Stimulated activated naive B cell treated with anti-CD40 and anti-IgM and Interleukin-4, amounts not matched to agents 10 μg/mL and 1 μg/mL and 100 μg/mL, for 72 hours (primary cell): ENCODE results near the gene PEPD.

Experiments
- ATAC-seq, 2 donors: fragments of 150-1000 bp; cut with Tn5 transposase; replicated peaks; 2 replicates each; pipeline ENCODE4 v1.10.0; 2021; ENCODE audit warnings: moderate library complexity in 1 of 2
- DNase-seq: peaks from one replicate; pipeline ENCODE4 v3.0.0; 2021
- H3K27ac Mint-ChIP-seq: one replicate; pipeline ENCODE4 v1.8.0; 2022; ENCODE audit warnings: mild to moderate bottlenecking, mixed read lengths
- H3K27me3 Mint-ChIP-seq, 2 donors: one replicate each; pipeline ENCODE4 v1.8.0; 2022; ENCODE audit warnings: mixed read lengths in 2 of 2
- H3K36me3 Mint-ChIP-seq, 2 donors: one replicate each; pipeline ENCODE4 v1.8.0; 2022; ENCODE audit warnings: mixed read lengths in 2 of 2, mild to moderate bottlenecking in 1 of 2
- H3K4me1 Mint-ChIP-seq, 2 donors: one replicate each; pipeline ENCODE4 v1.8.0; 2022; ENCODE audit warnings: mixed read lengths in 2 of 2, mild to moderate bottlenecking in 1 of 2
- H3K4me3 Mint-ChIP-seq, 2 donors: one replicate each; pipeline ENCODE4 v1.8.0; 2022; ENCODE audit warnings: mild to moderate bottlenecking in 2 of 2, mixed read lengths in 2 of 2, moderate library complexity in 1 of 2
- H3K9me3 Mint-ChIP-seq, 2 donors: one replicate each; pipeline ENCODE4 v1.8.0; 2022; ENCODE audit warnings: mixed read lengths in 2 of 2, mild to moderate bottlenecking in 1 of 2

Gene PEPD

GRCh38 chr19:33437393-33437820, 84.2 kb downstream of the PEPD start:
- peaks cover 5 to 11% of the 10 kb centered on the region in 2 donors for H3K36me3 Mint-ChIP-seq
- no peak overlapping the region for H3K4me3 Mint-ChIP-seq
- no peaks in the 10 kb centered on the region for H3K27me3 Mint-ChIP-seq
- ATAC-seq (no peak), DNase-seq (no peak)
- no peaks in the 10 kb centered on the region for H3K9me3 Mint-ChIP-seq
- H3K27ac Mint-ChIP-seq: no peak overlapping the region
- no peaks in the 10 kb centered on the region for H3K4me1 Mint-ChIP-seq

DNA sequence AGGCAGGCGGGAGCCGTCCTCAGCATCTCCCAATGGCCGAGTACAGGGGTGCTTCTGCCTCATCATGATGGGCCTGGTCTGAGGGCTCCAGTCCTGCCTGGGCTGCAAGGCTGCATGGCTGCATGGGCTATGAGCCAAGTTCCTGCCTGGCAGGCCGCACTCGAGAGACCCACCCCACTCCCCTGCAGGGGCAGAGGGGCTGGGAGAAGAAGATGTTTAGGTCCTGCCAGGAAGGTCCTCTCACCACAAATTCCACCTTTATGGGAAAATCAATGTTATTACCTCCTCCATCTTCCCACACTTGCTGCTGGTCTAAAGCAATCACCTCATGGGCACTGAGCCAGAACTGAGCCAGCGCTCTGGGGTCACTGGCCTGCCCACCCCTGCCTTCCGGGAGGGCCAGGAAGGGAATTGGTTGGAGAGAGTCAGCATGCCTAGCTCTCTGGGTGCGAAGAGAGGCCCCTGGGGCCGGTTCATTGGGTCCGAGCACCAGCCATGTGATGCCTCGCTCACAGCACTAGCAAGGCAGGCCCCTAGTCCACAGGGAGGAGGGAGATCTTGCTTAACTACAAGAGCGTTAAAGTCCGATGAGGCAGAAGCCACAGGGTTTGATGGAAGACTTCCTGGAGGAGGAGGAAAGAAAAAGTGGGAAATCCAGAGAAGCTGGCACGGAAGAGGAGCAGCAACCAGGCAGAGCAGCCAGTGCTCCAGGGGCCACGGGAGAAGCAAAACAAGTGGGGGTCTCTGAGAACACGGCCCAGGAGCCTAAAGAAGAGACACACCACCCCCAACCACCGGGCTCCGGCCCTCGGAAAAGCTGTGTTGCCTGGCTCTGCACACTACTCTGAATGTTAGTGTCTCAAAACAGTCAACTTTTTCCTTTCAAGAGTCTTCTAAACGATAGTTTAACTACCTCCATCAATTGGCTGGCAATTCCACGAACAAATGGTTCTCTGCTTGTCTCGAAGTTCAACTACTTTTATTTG, 84.9 kb downstream of the PEPD start:
- DNase-seq: no peak
- Mint-ChIP-seq H3K27me3 (no peaks in the 10 kb centered on the region), H3K4me1 (no peaks in the 10 kb centered on the region), H3K9me3 (no peaks in the 10 kb centered on the region), H3K36me3 (peaks cover 4 to 10% of the 10 kb centered on the region in 2 donors), H3K4me3 (no peak overlapping the region), H3K27ac (no peak overlapping the region)
- ATAC-seq: no peak

- Mint-ChIP-seq H3K36me3 (peaks cover 2 to 7% of the 10 kb centered on the region in 2 donors), H3K27ac (no peak overlapping the region), H3K4me1 (peaks cover under 1 to 1% of the 10 kb centered on the region in 2 donors), H3K4me3 (no peak overlapping the region), H3K27me3 (peaks cover 1% of the 10 kb centered on the region in 2 donors), H3K9me3 (no peaks in the 10 kb centered on the region)
- ATAC-seq: no peak
- no peak for DNase-seq
These were observed 85.8 kb downstream of the PEPD start for GRCh38 chr19:33435706-33436359.

DNA sequence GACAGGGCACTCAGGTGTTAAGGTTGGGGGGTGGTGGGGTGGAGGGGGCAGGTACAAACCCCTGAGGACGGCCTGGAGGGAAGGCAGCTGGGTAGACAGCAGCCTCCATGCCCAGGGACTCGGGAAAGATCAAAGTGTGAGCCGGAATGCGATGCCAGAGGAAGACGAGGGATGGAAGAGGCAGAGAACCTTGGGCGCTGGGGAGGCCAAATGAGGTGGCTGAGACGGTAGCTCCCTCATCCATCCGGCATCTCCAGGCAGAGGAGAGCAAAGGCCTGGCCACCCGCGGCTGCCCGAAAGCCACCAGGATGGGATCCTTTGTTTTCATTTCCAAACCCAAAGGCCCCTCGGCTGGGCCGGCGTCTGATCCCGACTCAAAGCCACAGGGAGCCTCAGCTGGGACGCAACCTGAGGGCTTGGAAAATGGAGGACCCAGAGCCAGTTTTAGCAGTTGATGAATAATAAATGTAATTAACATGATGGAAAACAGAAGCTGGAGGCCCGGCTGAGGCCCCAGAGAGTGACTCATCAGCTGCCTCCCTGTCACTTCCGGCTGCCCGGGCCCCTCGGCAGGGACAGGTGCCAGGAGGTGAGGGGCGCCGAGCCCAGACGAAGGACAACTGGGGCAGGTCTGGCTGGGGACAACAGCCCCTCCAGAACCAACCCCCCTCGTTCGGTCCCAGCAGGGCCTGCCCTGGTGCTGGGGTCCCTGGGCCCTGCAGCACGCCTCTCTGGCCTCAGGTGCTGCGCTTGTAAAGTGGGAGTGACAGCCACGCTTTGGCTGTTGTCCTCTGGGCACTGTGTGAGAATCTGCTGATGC, 86.5 kb downstream of the PEPD start:
- H3K4me1 Mint-ChIP-seq: peaks cover 4 to 6% of the 10 kb centered on the region in 2 donors
- no peak for ATAC-seq
- no peaks in the 10 kb centered on the region for H3K9me3 Mint-ChIP-seq
- no peak overlapping the region for H3K4me3 Mint-ChIP-seq
- H3K36me3 Mint-ChIP-seq: peaks cover 2 to 7% of the 10 kb centered on the region in 2 donors
- H3K27me3 Mint-ChIP-seq: peaks cover 4% of the 10 kb centered on the region in 2 donors
- H3K27ac Mint-ChIP-seq: no peak overlapping the region
- DNase-seq: no peak

DNA sequence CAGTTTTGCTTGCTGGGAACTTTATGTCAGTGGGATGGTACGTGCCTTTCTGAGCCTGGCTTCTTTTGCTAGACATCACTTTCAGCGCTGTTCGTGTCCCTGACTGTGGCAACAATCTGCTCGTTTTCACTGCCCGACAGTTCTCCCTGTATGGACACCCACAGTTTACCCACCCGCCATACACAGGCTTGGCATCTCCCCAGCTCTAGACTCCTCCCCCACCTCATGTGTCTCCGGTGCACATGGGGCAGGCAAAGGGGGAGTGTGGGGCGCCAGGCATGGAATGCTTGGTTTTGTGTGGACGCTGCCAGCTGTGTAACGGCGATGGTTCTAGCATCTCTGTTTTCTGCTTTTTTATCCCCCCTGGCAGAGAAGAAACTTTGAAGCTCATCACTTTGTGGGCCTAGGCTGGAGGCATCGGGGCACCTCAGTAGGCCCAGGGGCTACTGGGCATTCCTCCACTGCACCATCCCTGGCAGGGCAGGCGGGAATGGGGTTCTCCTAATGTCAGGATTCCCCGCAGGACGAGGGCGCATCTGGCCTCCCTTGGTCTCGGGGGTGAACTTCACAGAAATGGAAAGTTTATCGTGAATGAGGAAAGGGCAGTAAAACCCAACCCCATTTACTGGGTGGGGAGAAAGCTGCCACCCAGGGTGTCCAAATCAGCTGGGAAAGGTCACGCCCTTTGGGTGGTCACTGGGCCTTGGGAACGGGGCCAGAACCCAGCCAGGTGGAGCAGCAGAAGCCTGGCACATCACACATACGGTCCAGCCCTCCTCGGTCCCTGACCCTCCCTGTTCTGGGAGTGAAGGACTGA, 87.3 kb downstream of the PEPD start:
- Mint-ChIP-seq H3K9me3 (no peaks in the 10 kb centered on the region), H3K27me3 (peaks cover 4% of the 10 kb centered on the region in 2 donors)
- DNase-seq: no peak

GRCh38 chr19:33432446-33433170, 89.0 kb downstream of the PEPD start:
- DNase-seq (no peak), ATAC-seq (no peak)
- Mint-ChIP-seq H3K27me3 (peaks cover 4% of the 10 kb centered on the region in 2 donors), H3K4me3 (no peak overlapping the region), H3K36me3 (peaks cover 0 to 7% of the 10 kb centered on the region in 2 donors), H3K4me1 (peaks cover 4 to 6% of the 10 kb centered on the region in 2 donors), H3K9me3 (no peaks in the 10 kb centered on the region), H3K27ac (no peak overlapping the region)

More for the DNA sequence above, 87.3 kb downstream of the PEPD start:
- H3K4me3 Mint-ChIP-seq: no peak overlapping the region
- peaks cover 4 to 6% of the 10 kb centered on the region in 2 donors for H3K4me1 Mint-ChIP-seq
- H3K36me3 Mint-ChIP-seq: peaks cover 2 to 7% of the 10 kb centered on the region in 2 donors
- ATAC-seq: no peak
- peak overlapping the region; percentile 68 for H3K27ac Mint-ChIP-seq

GRCh38 chr19:33432015-33432414, 89.6 kb downstream of the PEPD start:
- DNase-seq: no peak
- Mint-ChIP-seq H3K4me1 (peaks cover 4 to 6% of the 10 kb centered on the region in 2 donors), H3K27ac (no peak overlapping the region)

DNA sequence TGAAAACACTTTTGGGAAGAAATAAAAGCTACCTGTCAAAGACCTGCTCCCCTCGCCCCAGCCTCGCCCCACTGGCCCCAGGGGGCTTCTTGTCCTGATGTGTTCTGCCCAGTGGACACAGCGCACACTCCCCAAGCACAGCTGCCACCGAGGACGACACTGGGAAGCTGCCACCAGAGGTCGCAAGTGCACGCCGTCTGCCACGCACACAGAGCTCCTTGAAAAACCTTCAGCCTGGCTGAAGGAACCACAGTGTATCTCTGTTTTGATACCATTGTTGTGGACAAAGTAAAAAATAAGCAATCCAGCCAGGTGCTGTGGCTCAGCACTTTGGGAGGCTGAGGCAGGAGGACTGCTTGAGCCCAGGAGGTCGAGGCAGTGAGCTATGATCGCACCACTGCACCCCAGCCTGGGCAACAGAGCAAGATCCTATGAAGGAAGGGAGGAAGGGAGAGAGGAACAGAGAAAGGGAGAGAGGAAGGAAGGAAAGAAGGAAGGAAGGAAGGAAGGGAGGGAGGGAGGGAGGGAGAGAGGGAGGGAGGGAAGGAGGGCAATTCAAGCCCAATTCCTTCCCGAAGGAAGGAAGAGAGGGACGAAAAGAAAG, 90.8 kb downstream of the PEPD start:
- Mint-ChIP-seq H3K27me3 (peaks cover 4% of the 10 kb centered on the region in 2 donors), H3K4me1 (peaks cover 4 to 6% of the 10 kb centered on the region in 2 donors), H3K36me3 (peaks cover 0 to 4% of the 10 kb centered on the region in 2 donors), H3K4me3 (no peak overlapping the region), H3K27ac (no peak overlapping the region), H3K9me3 (no peaks in the 10 kb centered on the region)
- ATAC-seq: peak; percentile 94
- peak; percentile 34 for DNase-seq

More at GRCh38 chr19:33432015-33432414, 89.6 kb downstream of the PEPD start:
- H3K9me3 Mint-ChIP-seq: no peaks in the 10 kb centered on the region
- no peak for ATAC-seq
- H3K36me3 Mint-ChIP-seq: peaks cover 0 to 7% of the 10 kb centered on the region in 2 donors
- H3K27me3 Mint-ChIP-seq: peaks cover 4% of the 10 kb centered on the region in 2 donors
- no peak overlapping the region for H3K4me3 Mint-ChIP-seq

GRCh38 chr19:33429891-33430673, 91.5 kb downstream of the PEPD start:
- peaks cover 4% of the 10 kb centered on the region in 2 donors for H3K27me3 Mint-ChIP-seq
- no peak for DNase-seq
- peaks cover 4 to 6% of the 10 kb centered on the region in 2 donors for H3K4me1 Mint-ChIP-seq
- no peaks in the 10 kb centered on the region for H3K9me3 Mint-ChIP-seq
- peaks cover 0 to 4% of the 10 kb centered on the region in 2 donors for H3K36me3 Mint-ChIP-seq
- no peak overlapping the region for H3K27ac Mint-ChIP-seq
- no peak overlapping the region for H3K4me3 Mint-ChIP-seq
- peak in 1 of 2 donors; percentile 25 for ATAC-seq

DNA sequence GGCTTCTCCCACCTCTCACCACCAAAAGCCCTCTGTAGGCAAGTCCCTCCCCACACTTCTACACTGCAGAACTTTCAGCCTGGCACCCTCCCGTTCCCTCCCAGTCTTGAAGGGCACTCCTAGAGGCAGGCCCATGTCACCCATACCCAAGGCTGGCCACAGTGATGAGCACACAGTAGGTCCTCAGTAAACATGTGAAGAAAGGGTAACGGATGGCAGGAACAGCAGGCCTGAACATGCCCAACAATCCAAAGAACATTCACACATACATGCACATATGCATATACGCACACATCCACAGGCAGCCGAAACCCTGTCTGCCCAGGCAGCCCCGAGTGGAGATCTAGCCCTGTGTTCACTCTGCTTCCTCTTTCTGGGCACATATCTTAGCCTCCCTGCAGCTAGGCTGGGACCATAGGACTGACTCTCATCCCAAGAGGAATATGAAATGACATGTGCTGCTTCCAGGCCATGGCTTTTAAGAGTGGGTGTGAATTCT, 92.9 kb downstream of the PEPD start:
- Mint-ChIP-seq H3K27me3 (peaks cover 4% of the 10 kb centered on the region in 2 donors), H3K36me3 (peaks cover 8% of the 10 kb centered on the region in 2 donors), H3K4me1 (peaks cover 4 to 6% of the 10 kb centered on the region in 2 donors), H3K4me3 (no peak overlapping the region), H3K9me3 (peaks cover 0 to 2% of the 10 kb centered on the region in 2 donors), H3K27ac (no peak overlapping the region)
- DNase-seq (no peak), ATAC-seq (no peak)

DNA sequence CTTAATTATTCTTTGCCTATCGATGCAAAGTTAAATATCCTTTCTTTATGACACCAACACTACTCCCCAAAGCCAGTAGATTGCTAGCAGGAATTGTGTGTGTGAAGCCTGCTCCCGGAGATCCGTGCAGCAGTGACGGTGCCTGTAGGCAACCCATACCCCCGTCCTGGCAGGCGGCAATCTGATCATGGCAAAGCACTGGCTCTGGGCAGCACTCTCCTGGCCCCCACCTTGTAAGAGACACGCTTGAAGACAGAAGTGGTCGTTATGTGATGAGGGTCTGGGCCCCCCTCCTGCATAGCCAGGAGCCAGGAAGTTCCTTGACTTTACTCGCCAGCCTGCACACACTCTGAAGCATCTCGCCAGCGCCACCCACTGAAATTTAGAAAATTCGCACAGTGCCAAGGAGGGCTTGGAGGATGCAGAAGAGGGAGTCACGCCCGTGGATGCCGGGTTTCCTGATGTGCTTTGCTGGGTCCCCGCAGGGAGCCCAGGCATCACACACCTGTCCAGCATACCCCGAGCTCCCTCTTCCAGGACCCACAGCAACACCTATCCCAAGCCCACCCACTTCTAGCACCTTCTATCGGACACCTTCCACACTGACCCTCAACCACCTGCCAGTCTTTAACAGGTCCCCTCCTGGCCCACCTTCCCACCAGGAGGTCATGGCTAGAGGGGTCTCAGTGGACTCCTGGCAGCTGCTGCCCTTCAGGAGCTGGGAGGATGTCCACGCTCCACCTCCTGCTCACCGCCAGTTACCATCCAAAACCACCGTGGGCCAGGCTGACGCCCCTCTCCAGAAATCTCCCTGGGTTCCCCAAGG, 93.6 kb downstream of the PEPD start:
- H3K4me1 Mint-ChIP-seq: peaks cover 4 to 6% of the 10 kb centered on the region in 2 donors
- peaks cover 8% of the 10 kb centered on the region in 2 donors for H3K36me3 Mint-ChIP-seq
- no peak overlapping the region for H3K27ac Mint-ChIP-seq
- H3K4me3 Mint-ChIP-seq: no peak overlapping the region
- DNase-seq (no peak), ATAC-seq (no peak)
- H3K9me3 Mint-ChIP-seq: peaks cover 0 to 2% of the 10 kb centered on the region in 2 donors
- peaks cover 4% of the 10 kb centered on the region in 2 donors for H3K27me3 Mint-ChIP-seq
